HG03378 (cell line): Measurements from ENCODE around the gene STAT6.

Experiments
- ATAC-seq: cut with Tn5 transposase; IDR thresholded peaks from one replicate; pipeline ENCODE4 v1.9.1; 2021; ENCODE audit warnings: mild to moderate bottlenecking, moderate library complexity; ENCODE audit not compliant: unreplicated experiment

Gene STAT6

DNA sequence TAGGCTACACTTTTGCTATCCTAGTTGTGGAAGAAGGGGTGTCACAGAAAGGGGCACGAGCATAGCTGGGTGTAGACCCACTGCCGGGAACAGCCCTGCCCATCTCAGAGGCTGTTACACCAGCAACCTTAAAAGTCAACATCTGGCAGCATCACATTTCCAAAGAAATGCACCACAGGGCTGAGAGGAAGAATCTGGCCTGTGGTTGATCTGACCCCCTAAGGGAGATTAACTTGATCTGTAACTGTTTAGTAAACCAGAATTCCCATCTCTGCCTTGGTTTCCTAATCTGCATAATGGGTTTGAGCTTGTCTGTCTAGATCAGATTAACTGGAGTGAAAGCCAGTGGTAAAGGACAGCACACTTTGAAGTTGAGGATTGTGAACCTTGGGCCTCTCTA, 34.9 kb upstream of the STAT6 start:
- ATAC-seq, result no peak

- ATAC-seq, result no peak
Observed at GRCh38 chr12:57145460-57146059, 34.4 kb upstream of the STAT6 start.

GRCh38 chr12:57143454-57143853, 32.3 kb upstream of the STAT6 start:
- ATAC-seq, result no peak

DNA sequence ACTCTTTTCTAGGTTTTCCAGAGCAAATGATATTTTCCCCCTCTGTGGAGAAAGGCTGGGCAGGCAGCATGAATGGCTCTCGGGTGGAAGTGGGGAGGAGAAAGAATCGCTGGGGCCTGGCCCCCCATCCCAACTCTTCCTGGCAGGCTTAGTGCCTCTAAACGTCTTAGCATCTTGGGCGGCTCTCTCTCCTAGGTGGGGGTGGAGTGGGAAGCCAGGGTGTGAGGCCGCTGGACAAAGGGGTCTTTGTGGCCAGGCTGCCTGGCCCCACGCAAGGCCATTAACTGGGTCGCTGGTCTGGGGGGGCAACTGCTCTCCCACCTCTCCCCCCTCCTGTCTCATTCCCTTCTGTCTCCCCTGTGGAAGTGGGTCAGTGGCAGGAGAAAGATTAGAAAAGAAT, 31.6 kb upstream of the STAT6 start:
- ATAC-seq, result no peak

DNA sequence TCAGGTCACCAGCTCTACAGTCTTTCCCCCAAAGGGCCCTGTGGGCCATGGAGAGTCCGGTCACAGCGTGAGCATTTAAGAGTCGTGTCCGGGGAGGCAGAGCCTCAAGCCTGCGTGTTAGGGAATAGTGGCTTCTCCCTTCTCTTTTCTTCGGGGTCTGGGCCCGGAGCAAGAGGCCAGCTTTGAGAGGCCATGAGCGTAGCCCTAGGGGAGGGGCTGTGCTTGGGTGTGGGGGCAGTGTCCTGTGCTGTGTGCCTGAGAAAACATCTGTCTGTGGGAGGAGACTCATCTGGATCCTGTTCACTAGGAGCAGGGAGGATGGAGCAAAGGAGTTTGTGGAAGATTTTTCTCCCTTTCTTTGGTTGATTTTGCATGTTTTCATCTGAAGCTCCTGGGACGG, 31.0 kb upstream of the STAT6 start:
- ATAC-seq, result no peak

DNA sequence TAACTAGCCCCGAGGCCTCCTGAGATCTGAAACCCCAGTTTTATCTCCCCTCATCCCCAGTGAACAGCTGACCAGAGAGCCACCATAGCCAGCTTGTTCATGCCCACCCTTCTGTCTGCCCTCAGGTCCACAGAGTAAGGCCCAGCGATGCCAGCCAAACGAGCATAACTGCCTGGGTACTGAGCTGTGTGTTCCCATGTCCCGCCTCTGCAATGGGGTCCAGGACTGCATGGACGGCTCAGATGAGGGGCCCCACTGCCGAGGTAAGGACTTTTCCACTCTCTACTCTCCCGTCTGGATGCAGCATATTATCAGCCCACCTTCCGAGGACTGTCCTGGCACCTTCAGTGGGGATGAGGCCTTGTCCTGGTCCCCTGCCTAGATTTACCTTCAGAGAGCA, 30.1 kb upstream of the STAT6 start:
- ATAC-seq, result no peak

DNA sequence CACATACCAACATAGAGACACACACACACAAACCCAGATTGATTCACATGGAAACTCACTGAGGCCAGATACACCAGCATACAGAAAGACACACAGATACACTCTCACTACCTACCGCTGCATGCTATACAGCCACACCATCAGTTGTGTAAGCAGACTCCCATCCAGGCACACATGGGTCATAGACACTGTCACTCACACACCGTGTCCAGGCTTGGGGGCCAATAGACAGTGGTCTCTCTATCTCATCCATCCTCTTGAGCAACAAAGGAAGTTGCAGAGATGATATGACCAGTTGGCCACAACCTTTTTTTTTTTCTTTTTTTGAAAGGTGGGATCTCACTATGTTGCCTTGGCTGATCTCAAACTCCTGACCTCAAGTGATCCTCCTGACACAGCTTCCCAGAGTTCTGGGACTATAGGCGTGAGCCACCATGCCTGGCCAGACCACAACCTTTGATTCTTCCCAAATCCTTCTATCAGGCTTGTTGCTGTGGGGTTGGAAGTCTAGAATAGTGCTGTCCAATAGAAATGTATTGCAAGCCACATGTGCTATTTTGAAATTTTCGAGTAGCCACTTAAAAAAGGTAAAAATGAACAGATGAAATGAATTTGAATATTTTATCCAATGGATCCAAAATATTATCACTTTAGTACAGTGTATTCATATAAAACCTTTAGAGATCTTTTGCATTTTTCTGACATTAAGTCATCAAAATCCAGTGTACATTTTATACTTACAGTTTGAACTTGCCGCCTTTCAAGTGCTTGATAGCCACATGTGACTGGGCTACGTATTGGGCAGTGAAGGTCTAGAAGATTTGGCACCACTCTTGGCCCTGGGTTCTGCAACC, 28.9 kb upstream of the STAT6 start:
- ATAC-seq, result no peak

DNA sequence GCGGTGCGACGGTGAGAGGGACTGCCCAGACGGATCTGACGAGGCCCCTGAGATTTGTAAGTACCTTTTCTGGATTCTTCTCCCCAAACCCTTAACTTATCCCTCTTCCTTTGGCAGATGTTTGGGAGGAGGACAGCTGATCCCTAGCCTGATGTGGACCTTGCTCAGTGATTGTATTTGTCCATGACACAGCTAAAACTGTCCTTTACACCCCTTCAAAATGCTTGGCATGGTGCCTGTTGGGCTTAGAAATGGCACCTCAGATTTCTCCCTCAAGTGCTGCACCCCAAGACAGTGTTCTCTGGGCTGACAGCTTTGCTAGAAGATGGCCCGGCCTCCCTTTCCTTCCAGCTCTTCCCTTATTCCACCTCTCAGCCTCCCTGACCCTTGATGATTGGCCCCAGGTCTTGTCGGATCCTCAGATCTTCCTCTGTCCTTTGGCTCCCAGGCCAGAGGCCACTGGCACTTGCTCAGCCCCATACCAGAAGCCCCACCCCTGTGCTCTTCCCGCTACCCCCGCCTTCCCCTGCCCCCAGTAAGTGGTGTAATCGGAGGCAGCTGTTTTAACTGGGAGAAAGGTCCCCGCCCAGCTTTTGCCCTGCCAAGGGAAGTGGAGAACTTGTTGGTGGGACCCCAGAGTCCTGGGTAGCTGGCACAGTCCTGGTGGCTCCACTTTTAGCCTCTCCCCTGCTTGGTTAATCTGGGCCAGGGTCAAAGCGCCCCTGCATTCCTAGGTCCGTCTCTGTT, 27.5 kb upstream of the STAT6 start:
- ATAC-seq, result no peak

GRCh38 chr12:57135527-57136326, 24.6 kb upstream of the STAT6 start:
- ATAC-seq, result no peak

DNA sequence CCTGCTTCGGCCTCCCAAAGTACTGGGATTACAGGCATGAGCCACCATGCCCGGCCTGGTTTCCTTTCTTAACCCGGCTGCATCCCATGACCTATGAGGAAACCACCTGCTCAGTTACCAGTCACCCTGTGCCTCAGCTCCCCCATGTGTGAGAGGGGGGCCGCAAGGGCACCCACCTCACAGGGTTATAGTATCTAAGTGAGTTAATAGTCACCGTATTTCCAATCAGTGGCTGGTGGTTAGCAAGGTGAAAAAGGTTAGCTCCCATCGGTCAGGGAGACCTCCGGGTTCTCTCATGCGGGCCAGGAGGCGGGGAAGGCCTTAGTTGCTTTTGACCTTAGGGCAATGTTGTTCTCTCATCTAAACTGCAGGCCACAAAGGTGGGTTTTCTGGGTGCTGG, 23.8 kb upstream of the STAT6 start:
- ATAC-seq, result no peak

GRCh38 chr12:57133916-57134315, 22.8 kb upstream of the STAT6 start:
- no peak for ATAC-seq

DNA sequence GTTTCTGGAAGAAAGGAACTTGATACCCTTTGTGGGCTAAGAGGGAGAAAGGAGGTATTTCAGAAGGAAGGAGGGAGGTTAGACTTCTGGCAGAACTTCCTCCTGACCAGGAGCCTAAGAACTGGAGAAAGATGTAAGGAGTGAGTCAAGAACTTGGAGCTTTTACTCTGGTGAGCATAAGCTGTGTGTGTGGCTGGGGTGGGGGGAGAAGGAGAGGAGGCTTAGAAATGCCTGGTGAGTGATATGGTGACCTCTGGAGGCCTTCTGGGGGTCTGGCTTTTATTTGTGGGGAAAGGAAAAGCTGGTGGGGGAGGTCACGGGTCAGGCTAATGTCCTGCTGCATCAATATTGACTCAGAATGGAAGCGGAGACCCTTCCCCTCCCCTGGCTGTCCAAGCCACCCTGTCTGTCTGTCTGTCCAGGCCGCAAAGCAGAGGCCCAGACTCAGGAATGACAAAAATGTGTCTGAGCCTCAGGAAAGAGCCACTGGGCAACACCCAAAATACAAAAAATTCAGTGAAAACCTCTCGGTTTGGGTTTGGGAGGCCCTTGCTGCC, 21.9 kb upstream of the STAT6 start:
- ATAC-seq, result no peak

GRCh38 chr12:57131896-57132744, 21.0 kb upstream of the STAT6 start:
- no peak for ATAC-seq

- ATAC-seq, result no peak
Observed at GRCh38 chr12:57130941-57131340, 19.8 kb upstream of the STAT6 start.

DNA sequence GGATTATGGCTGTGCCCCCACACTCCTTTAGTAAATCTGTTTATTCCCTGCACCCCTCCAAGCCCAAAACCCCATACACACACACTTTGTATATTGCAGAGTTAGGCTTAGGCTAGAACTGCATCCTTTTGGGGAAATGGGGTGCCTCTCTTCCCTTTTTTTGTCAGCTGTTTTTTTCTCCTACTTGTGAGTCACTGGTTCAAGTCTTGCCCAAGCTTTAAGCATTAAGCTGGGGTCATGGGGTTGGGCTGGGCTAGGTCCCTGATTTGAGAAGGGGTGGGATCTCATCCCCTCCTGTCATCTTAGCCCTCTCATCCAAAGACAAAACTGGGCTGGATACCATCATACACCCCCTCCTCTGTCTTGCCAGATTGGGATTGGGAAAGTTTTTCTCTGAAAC, 18.7 kb upstream of the STAT6 start:
- ATAC-seq, result no peak

DNA sequence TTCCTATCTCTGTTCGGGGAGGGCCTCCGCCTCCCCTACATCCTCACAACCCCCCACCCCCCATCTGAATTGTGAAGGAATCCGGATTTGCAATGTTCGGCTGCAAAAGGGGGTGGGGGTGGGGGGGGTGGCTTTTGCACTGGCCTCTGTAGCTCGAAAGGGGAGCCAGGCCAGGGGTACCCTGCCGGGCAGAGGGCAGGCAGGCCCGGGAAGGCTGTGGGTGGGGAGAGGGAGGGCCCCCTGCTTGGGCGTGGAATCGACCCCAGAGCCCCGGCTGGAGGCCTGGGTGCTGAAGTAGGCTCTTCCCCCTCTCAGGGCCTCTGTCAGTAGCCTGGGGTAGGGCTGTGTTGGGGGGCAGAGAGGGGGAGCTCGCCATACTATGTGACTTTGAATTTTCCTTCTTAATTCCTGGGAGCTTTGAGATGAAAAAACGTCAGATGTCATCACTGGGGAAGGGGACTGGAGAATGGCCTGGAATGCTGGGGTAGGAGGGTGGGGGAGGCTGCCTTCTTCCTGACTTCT, 18.2 kb upstream of the STAT6 start:
- no peak for ATAC-seq

- no peak for ATAC-seq
Observed at GRCh38 chr12:57128519-57129247, 17.5 kb upstream of the STAT6 start.

- ATAC-seq, result no peak
Observed at GRCh38 chr12:57127726-57128518, 16.8 kb upstream of the STAT6 start, which contains the start of gene LRP1. LRP1 (plus strand) TSS chr12:57128483; CDS start chr12:57128965, 482 bp downstream.
